AG08395 (cell line): ENCODE results near the gene OPCML.

Experiments used
- DNase-seq: peaks from one replicate; pipeline ENCODE4 v3.0.0; 2012; ENCODE audit warnings: mixed read lengths, low spot score

OPCML gene

DNA sequence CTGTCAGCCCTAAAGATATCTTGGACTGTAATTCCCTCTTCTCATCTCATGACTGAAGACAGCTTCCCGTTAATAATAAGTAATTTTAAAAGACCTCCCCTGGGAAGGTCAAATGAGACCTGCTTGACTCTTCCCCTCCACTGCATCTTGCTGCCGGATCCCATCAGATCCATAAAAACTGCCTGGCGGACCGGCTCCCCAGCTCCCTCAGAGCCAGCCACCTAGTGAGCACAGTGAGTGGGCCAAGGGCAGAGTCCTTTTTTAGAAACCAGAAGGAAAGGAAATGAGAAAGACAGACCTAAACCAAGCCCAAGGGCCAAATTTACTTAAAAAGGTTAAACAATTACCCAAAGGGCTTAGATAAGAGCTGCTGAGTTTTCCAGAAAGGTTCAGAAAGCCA, 595.3 kb downstream of the OPCML start:
- DNase-seq, result no peak

DNA sequence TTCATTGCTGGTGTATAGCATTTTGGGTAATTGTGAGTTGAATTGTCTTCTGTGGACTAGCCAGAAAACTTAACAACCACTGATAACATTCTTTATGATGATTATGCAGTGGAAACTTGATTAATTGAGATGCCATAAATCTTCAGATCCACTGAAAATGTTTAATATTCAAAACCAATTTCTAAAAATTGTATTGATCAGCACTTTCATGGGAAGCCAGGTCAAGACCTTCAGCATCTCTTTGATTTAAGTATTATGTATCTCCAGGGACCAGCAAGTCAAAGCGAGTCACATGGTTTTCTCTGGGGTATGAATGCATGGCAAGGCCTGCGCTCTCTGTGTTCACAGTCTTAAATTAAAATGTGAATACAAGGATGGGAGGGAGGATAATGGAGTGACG, 596.9 kb downstream of the OPCML start:
- no peak for DNase-seq

DNA sequence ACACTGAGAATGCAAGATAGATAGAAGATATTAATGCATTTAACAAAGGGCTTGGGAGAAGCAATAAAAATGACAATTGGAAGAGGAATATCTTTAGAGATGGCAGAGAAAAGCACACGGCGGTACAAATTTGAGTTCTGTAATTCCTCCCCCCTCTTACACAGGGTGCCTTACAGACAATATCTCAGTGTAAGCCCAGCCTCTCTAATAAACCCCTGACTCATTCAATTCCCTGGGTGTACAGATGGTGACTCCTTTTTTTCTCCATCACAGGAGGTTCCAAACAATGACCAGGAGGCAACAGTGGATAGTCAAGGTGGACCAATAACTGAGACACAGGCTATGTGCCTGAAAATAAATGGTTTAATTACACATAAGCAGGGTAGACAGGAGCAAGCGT, 598.6 kb downstream of the OPCML start:
- DNase-seq, result no peak

DNA sequence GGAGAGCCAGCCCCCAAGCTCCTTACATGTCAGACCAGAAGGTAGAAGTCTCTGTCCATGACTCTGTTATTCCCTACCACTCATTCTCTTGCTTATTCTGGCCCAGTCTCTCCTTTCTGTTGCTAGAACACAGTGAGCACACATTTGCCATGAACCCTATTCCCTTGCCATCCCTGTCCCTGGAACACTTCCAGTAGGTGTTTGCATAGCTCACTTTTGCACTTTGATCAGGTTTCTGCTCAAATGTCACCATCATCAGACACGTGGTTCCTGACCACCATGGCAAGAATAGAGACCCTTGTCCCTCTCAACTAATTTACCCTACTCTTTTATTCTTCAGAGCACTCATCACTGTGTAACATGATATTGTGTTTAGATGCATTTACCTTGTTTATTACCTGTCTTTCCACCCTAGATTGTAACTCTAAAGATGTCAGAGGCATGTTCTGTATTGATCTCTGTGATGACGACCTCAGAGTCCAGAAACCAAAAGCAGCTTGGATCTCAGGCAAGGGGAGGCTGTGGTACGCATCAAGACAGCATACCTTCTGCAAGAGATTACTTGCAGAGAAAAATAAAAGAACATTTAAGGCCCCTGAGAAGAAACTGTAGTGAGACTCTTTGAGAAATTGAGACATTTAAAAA, 606.4 kb downstream of the OPCML start:
- DNase-seq, result no peak

DNA sequence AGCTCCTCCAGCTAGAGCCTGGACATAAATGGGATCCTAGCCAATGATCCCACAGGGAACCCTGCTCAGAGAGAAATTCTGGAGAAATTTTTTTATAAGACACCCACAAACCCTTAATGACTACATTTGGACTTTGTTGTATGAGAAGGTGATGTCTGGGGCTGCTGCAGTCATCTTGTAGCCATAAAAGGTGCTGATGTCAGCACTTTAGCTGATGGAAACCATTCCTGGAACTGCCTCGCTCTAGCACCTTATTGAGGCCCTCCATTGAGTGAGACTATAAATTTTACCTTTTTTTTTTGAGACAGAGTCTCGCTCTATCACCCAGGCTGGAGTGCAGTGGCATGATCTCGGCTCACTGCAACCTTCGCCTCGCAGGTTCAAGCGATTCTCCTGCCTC, 610.7 kb downstream of the OPCML start:
- DNase-seq, result no peak

DNA sequence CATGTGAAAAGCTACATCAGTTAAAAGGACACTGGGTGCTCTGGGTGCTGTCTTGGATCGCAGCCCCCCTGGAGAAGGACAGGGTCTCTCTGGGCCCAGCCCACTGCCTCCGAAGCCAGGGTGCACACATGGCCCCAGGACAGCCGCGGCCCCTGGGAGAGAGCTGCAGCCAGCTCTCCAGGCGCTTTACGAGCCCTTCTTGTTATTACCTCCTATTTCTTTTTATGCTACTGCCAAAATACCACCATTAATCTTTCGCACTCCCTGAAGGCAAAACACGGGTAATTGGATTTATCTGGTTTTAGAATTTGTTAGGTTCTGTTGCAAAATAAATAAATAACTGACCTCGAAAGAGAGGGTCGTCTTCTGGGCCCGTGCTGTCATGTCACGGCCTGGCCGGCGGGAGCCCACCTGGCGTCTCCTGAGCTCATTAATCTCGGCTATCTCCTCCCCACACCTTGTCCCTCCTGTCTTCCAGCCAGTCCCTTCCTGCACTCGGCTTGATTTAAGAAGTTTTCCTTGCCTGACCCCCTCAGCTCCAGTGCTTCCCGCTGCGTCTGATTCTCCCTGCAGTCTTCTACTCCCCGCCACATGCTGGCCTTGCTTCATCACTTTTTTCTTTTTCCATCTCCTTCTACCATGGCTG, 611.7 kb downstream of the OPCML start:
- no peak for DNase-seq

DNA sequence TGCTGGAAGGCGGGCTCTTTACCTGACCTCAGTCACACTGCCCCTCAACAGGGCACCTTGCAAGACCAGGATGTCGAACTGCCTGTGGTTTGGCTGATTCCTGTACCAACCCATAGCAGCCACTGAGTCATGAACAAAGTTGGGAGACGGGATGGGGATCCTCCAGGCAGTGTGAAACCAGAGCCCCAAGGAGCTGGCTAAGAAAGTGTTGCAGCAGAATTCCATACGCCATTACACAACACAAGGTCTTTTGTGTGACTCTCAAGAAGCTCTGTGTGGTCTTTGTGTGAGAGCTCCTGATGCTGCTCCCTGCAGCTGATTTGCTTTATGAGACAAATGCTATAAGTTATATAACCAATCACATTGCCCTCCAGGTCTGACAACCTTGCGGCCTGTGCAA, 617.7 kb downstream of the OPCML start:
- DNase-seq, result no peak

DNA sequence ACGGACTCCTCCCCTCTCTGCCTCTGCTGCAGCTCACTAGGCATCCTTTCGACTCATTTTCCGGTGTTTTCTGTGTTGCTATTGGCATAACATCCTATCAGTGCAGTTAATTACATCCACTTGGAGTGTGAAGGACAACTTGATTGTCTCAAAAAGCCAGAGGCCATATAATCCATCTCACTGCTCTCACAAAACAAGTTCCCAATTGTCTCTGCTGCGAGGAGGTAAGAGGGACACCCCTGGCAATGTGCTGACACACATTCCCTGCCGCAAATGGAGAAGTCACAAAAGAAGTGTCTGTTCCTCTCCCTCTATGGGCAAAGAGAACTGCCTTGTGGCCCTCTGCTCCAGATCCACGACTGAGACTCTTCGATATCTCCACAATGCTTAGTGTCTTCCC, 618.4 kb downstream of the OPCML start:
- no peak for DNase-seq

DNA sequence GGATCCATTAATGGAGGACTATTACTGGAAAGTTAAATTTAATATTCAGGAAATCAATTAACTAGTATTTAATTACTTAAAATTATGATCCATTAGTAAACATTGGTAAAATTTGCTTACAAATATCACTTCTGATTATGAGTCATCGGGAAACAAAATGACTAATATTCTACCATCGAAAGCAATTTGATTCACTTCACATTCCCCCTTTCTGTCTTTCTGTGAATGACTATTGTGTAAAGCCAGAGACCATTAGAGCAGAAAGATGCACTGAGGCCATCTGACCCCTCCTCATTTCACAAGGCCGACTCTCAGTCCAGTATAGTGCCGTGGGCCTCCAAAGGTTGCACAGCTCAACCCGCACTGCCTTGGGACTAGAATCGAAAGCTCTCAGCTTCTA, 619.0 kb downstream of the OPCML start:
- DNase-seq, result no peak

DNA sequence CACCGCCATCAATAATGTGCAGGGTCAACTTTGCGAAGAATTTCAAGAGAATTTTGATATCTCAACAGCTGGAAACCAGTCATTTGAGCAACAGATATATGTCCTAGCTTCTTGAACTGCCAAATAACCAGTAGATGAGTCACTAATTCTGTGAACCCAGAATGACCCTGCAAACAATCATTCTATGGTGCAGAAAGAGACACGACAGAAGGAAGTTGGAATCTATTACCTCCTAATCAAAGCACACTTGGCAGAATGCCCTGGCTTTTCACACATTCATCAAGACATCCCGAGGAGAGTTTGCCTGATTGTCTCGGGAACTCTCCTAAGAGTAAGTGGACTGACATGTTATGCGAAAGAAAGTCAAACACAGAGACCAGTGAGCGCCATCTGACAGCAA, 621.1 kb downstream of the OPCML start:
- DNase-seq, result peak; percentile 70

DNA sequence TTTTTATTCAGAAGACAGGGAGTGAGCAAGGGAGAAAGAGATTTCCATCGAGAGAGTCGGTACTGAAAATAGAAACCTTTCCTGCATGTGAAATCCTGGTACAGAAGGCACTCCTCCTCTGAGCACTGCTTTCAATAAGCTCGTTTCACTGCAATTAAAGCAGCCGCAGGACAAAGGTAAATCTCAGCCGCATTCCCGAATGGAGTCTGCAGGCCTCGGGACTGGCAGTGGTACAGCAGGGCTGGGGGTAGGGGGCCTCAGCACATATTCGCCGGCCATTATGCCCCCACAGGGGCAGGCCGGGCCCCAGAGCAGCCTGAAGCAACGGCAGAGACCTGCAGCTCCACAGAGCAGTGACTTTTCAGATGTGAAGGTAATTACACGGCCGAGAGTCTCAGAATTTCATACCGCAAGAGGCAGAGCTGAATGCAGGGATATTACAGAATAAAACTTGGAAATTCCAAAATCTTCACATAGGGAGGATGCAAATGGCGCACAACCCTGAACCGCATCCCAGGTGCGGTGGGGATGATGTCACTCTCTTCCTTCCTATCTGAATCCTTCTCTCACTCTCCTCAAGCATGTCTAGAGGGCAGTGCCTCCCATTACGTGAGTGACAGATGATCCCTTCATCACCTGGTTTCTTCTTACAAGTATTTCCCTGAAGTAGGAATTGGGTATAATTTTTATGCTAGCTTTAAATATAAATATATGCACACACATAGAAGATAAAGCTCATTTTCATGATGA, 622.1 kb downstream of the OPCML start:
- DNase-seq, result no peak

DNA sequence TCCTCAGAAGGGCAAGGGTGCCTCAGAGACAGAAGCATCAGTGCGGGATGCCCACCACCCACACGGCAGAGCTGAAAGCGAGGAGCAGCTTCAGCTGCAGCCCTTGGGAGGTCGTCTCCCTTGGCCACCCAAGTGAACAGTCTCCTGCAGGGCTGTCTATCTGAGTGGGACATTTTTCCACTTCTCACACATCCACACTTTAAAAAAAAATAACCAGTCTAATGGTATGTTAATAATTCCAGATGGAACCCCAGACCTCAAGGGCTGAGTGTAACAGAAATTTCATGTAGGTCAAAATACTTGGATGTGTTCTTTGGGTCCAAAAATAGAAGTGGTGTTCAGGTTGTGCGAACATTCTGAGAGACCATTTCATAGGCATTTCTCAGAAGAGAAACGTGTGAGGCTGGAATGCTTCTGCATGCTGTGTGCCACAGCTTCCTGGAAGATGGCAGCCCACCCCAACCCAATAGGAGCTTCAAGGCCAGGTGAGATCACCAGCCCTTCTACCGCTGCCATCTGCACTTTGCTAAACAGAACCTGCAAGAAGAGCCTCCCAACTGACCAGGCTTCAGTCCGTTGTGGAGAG, 623.2 kb downstream of the OPCML start:
- DNase-seq, result no peak

DNA sequence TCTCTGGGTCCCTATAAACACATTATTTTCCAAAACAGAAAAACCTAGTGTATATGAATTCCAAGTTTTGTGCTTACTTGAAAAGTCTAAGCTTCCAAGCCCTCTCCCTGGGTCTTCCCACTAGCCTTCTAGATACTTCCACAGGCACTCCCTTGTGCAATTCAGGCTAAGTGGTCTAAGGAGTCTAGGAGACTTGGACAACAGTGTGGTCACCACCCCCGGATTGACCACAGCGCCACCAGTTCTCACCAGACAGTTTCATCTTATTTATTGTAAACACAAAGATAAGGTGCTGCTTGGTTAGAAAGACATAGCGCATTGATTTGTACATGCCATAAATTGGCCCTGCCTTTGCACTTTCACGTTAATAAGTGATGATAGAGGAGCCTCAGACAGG, 623.9 kb downstream of the OPCML start:
- no peak for DNase-seq

DNA sequence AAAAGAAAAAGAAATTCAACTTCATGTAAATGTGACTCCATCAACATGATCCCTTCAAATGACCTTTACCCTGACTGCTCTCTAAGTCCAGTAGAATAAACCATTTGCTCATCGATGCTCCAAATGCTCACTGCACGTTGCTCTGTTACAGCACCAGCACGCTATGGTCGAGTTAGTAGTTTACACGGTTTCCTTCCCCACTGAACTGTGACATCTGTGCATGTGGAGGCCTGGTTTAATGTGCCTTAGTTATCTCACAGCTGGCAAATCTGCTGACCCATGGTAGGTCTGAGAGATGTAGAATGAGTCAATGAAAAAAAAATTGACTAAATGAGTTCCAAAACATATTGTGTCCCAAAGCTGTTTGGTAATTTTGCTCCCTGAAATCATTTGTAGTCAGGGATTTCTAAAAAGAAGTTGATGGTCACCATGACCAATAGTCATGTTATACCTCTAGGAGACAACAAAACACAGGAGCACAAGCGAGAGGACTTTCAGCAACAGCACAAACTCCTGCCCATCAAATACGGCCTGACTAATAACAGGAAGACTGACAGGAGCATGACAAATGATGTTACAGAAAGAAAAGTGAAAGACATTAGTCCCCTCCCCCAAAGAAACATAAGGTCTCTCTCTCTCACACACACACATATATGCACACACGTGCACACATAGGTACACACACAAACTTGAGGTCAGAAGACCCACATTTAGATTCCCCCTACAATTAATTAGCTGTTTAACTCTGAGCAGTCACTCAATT, 624.5 kb downstream of the OPCML start:
- DNase-seq, result no peak

DNA sequence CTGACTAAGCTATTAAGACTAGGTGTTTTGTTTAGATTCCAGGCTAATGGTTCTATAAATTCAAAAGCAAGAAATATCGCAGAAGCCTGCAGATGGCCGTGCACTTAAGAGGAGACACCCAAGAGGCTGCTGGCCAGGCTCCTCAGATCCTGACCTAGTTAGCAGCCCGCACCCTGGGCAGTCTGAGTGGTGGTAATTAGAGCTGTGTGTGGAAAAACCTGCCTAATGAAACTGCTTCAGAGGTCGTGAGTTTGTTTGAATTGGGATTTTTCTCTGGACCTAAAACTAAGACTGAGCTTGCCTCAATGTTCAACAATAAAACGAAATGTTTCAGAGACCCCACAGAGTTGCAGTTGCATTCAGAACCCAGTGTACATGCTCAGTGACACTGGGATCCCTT, 627.7 kb downstream of the OPCML start:
- no peak for DNase-seq

DNA sequence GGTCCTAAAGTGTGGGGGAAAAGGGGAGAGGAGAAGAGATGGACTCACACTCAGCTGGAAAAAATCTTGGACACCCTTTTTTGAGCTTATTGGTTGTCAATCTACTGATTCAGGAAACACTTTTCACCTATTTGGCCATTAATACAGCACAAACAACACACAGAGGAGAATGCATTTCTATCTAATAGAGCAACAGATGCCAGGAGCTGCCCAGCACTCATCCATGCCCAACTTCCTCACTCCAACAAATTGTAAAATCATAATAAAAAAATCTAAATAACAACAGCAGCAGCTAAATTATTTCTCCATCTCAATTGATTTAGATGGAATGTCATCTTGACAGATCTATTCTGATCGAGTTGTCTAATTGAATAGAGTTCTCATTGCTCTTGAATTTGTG, 628.2 kb downstream of the OPCML start:
- no peak for DNase-seq

DNA sequence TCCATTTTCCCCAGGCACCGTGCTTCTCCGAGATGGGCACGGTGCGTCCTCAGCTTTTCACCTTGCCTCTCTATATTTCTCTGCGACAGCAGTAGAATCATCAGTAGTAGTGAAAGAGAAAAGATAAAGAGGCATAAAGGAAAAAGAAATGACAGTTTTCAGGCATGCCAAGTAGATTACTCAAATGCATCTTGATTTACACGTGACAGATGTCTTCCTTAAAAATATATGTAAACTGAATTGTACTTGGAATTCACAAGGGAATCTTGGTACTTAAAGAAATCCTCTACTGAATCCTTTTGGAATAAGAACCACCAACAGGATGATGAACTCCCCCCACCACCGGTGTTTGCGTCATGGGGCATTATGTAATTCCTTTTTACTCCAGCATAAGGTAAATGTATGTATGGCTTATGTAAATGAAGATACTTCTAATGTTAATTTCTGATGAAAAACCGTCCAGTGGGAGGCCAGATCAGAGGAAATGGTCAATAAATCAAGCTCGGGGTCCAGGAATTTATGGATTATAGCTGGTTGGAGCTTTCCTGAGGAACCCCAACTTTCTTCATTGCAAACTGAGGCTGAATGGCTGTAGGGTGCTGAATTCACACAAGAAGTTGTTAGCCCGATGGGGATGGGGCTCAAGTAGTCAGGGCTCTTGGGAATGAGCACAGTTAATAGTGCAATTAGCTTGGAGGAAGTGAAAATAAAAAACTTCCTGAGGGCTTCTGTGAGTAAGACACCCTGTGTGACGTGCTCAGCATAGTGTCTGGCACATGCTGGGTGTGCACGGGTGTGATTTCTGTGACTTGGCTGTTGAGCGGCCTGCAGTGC, 630.4 kb downstream of the OPCML start:
- DNase-seq, result peak; percentile 4

DNA sequence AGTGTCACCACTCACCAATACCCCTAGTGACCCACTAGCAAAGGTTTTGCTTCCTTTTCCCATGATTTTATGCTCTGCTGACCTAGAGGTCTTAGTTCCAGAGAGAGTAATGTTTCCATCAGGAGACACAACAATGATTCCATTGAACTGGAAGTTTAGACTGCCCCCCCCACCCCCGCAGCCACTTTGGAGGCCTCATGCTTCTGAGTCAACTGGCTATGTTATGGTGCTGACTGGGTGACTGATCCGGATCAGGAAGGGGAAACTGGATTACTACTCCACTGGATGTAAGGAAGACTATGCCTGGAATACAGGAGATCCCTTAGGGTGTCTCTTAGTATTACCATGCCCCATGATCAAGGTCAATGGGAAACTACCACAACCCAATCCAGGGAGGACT, 633.6 kb downstream of the OPCML start:
- DNase-seq, result no peak

DNA sequence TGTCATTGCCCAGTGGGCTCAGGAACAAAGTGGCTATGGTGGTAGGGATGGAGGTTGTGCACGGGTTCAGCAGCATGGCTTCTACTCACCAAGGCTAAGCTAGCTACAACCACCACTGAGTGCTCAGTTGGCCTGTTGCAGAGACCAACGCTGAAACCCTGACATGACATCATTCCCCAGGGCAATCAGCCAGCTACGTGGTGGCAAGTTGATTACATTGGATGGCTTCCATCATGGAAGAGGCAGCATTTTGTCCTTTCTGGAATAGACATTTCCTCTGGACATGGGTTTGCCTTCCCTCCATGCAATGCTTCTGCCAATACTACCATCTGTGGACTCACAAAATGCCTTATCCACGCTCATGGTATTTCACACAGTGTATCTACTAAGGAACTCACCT, 634.3 kb downstream of the OPCML start:
- DNase-seq, result no peak

DNA sequence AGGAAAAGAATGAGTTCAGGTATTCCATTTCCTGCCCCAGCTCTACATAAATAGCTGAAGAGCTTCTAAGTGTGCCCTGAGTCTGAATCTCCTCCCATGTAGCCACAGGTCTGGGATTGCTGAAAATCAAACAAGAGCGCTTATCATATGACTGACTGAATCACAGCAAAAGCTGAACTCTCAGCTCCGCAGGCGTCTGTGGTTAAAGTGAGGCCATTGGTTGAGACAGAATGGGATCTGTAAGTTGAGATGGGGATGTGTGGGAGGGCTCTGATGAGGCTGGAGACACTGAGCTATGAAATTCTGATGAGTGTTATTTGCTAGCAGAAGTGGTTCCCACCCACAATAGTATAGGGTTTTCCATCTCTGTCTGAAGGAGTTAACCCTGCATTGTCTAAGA, 637.0 kb downstream of the OPCML start:
- no peak for DNase-seq

DNA sequence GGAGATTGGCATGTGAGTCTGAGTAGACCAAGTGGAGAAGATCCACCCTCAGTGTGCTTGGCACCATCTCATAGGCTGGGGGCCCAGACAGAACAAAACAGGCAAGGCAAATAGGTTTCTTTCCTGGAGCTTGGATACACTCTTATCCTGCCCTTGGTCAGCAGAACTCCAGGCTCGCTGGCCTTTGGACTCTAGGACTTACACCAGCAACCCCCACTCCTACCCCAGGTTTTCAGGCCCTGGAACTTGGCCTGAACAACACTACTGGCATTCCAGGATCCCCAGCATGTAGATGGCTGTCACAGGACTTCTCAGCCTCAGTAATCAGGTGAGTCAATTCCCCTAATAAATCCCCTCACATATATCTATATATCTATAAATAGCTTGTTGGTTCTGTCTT, 637.7 kb downstream of the OPCML start:
- DNase-seq, result no peak

DNA sequence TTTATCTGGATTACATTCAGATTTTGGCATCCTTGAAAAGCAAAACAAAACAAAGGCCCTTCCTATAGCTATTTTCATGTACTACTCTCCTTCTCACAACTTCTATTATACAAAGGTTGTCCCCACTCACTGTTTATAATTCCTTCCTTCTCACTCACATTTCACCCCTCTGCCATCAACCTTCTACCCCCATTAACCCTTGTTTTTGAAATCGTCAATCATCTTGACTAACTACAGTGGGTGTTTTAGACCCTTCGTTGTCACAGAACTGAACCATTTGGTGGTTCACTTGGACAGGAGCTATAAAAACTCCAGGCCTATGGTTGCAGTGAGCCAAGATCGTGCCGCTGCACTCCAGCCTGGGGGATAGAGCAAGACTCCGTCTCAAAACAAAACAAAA, 639.4 kb downstream of the OPCML start:
- DNase-seq, result no peak
